PFSK-1 (cell line): ENCODE data around the gene GINS1.

Experiments
- FOXP2 ChIP-seq: optimal IDR thresholded peaks from 2 replicates; pipeline ENCODE3; 2011; ENCODE audit warnings: borderline replicate concordance, control low read depth, inconsistent platforms; ENCODE audit not compliant: insufficient read depth; ENCODE audit errors: extremely low read length, extremely low read depth
- POLR2AphosphoS5 ChIP-seq: IDR thresholded peaks from 2 replicates; pipeline ENCODE4 v1.6.1; 2012; ENCODE audit warnings: low read depth, mild to moderate bottlenecking, control low read depth, low read length, moderate library complexity
- SIN3A ChIP-seq: IDR thresholded peaks from 2 replicates; pipeline ENCODE4 v1.6.1; 2012; ENCODE audit warnings: mild to moderate bottlenecking, low read length, moderate library complexity, borderline replicate concordance; ENCODE audit not compliant: insufficient read depth
- TAF1 ChIP-seq: IDR thresholded peaks from 2 replicates; pipeline ENCODE4 v1.6.1; 2012; ENCODE audit warnings: low read length, control low read depth, borderline replicate concordance; ENCODE audit not compliant: insufficient read depth
- TF ChIP-seq, protein P1 (sequence below), 2 experiments: IDR thresholded peaks; 2 replicates each; pipeline versions ENCODE4 v1.6.1 to v1.8.0; 2011 to 2012; ENCODE audit warnings: low read depth in 2 of 2, low read length in 2 of 2, control low read depth in 1 of 2, inconsistent platforms in 1 of 2, mild to moderate bottlenecking in 1 of 2, moderate library complexity in 1 of 2; ENCODE audit not compliant: insufficient read depth in 1 of 2

GINS1 gene

DNA sequence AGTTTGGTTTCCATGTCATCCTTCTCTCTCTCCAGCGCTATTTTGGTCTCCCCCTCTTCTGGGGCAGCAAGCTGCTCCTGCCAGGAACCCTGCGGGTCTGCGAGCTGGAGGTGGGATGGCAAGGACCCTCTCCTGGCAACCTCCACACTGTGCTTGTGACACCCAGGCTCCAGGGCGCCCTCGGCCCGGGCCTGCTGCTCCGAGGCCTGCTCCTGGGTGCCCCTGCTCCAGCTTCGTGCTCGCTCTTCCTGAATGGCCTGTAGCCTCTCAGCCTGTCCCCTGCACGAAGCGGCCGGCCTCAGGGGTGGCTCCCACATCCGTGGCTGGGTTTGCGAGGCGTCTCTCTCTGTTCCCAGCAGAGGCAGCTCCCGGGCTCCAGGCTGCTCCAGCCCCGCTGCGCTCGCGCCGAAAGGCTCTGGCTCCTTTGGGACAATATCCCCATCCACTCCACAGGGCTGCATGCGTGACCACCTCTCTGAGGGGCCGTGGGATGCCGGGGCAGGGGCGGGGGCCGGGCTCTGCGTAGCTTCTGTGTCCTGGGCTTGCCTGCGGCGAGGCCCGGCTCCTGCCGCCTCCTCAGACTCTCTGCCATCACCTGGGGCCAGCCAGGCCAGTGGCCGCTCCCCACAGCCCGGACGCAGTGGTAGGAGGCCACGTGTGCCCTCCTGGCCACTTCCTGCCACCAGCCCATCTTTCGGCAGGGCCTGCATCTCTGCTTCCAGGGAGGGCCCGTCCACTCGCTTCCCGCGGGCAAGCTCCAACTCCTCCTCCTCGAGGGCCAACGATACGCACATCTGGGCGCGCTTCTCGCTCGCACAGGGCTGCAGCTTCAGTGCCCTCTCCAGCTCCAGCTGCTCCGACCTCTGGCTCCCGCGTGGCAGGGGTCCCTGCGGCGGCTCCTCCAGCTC is 68.9 kb downstream of the GINS1 start:
- TF ChIP-seq FOXP2 (no peak), TAF1 (no peak), SIN3A (no peak), POLR2AphosphoS5 (no peak)
- TF ChIP-seq, protein P1, sequence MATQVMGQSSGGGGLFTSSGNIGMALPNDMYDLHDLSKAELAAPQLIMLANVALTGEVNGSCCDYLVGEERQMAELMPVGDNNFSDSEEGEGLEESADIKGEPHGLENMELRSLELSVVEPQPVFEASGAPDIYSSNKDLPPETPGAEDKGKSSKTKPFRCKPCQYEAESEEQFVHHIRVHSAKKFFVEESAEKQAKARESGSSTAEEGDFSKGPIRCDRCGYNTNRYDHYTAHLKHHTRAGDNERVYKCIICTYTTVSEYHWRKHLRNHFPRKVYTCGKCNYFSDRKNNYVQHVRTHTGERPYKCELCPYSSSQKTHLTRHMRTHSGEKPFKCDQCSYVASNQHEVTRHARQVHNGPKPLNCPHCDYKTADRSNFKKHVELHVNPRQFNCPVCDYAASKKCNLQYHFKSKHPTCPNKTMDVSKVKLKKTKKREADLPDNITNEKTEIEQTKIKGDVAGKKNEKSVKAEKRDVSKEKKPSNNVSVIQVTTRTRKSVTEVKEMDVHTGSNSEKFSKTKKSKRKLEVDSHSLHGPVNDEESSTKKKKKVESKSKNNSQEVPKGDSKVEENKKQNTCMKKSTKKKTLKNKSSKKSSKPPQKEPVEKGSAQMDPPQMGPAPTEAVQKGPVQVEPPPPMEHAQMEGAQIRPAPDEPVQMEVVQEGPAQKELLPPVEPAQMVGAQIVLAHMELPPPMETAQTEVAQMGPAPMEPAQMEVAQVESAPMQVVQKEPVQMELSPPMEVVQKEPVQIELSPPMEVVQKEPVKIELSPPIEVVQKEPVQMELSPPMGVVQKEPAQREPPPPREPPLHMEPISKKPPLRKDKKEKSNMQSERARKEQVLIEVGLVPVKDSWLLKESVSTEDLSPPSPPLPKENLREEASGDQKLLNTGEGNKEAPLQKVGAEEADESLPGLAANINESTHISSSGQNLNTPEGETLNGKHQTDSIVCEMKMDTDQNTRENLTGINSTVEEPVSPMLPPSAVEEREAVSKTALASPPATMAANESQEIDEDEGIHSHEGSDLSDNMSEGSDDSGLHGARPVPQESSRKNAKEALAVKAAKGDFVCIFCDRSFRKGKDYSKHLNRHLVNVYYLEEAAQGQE (IDR thresholded peaks at IDR 0.05; ENCODE audit: insufficient read depth in 1 of 2, low read depth in 2 of 2, low read length in 2 of 2), result no peak

DNA sequence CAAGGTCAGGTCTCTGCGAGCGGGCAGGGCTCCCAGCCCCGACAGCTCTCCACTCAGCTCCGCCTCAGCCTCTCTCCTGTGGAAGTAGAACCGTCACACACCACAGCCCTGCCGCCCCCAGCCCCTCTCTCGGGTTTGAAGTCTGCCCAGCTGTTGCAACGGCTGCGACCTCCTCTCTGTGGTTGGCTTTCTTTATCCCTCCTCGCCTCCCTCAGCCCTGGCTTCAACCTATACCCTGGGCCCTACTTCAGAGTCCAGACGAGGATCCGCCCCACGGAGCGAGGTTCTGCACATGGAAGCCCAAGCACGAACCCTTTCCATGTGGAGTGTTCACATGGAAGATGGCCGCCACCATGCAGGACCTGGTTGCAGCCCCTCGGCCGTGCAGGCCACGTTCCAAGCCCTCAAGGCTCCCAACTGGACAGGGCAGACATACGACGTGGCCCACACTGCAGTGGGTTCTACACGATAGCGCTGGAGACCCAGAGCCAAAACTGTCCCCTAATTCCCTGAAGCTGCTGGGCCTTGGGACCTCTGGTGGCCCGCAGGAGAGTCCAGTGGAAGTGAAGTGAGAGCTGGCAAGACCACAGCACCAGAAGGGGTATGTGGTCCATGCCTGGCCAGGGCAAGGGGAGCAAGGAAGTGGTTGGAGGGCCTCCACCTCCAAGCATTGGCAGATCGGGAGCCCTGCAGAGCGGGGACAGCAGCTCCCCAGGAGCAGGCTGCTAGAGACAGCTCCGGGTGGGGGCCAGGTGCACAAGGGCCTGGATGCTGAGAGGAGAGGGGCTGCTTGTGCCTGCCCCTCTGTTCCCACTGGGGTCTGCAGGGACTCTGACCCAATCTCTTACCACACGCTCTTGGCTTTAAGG is 69.8 kb downstream of the GINS1 start:
- TF ChIP-seq FOXP2 (no peak), POLR2AphosphoS5 (no peak), SIN3A (no peak), TAF1 (no peak)
- TF ChIP-seq, protein P1 (IDR thresholded peaks at IDR 0.05; ENCODE audit: insufficient read depth in 1 of 2, low read depth in 2 of 2, low read length in 2 of 2), result no peak

DNA sequence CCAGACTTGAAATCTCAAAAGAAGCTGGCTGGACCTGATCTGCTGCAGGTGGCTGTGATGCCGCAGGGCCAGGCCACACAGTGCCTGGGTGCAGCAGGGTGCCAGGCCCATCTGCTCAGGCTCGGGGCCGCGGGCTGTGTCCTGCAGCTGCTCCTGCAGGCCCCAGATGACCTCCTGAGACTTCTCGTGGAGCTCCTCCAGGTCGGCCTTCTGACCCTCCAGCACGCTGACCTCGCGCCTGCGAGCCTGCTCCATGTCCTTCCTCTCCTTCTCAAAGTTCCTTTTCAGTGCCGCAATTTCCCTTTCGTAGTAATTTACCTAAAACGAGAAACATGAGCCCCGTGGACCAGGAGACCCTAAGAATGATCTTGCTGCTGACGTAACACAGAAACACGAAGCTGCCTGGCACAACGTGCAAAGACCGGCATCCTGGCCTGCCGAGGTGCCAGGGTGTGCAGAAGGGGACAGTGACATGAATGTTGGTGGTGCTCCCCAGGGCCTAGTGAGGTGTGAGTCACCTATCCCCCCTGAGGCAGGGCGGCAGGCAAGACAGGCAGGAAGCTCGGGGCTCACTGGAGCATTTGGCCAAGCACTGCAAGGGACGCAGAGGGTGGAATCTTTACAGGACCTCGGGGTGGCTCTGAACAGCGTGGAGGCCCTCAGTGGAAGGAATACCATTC is 71.6 kb downstream of the GINS1 start:
- no peak for TF ChIP-seq FOXP2
- TF ChIP-seq TAF1, result no peak

DNA sequence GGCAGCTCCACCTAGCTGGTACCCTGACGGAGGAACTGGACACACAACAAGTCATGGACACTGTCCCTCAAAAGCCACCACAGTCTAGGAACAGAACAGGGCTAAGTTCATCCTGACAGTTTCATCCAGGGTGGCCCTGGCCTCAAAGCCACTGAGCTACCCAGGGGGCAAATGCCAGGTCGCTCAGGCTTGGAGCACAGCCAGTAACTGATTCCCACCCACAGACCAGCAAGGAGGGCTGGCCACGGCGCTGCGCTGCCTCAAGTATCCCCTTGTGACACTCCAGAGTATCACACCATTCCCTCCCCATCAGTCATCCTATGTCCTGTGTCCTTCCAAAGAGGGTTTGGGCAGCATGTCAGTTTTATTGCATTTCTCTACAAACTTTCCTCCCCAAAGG is 72.2 kb downstream of the GINS1 start:
- TF ChIP-seq, protein P1 (IDR thresholded peaks at IDR 0.05; ENCODE audit: insufficient read depth in 1 of 2, low read depth in 2 of 2, low read length in 2 of 2), result no peak
- no peak for TF ChIP-seq TAF1
- TF ChIP-seq SIN3A, result no peak
- TF ChIP-seq FOXP2, result no peak

DNA sequence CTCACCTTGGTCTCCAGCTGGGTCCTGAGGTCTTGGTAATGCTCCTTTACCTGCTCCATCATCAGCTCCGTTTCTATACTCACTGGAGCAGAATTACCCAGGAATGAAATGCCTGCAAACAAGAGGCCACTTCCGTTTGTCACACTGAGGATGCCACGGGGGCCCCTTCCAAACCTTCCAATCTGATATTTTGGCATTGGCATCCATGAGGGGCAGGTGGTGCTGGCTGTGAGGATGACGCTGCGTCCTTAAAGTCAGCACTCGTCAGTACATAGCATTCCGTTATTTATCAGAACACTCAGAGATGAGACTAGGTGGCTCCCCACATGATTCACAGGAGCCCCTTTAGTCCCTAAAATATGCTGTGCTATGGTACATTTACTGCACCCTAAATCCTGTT is 72.7 kb downstream of the GINS1 start:
- no peak for TF ChIP-seq POLR2AphosphoS5
- TF ChIP-seq, protein P1 (IDR thresholded peaks at IDR 0.05; ENCODE audit: insufficient read depth in 1 of 2, low read depth in 2 of 2, low read length in 2 of 2), result no peak
- TF ChIP-seq FOXP2, result no peak
- no peak for TF ChIP-seq SIN3A
- no peak for TF ChIP-seq TAF1
